ENCODE results near the gene VSTM4. TPM values are rescaled to one million over a fixed set of nuclear protein-coding genes. Genes with fewer than 3 reads are reported as not detected.

The VSTM4 gene
- total RNA-seq, 2 donors from 2014 or later, result 1.2 to 3.1 TPM

GRCh38 chr10:49151481-49151880 is 36.2 kb upstream of the VSTM4 start:
- intact Hi-C loops (cut with DNase I), result no loop called here
- no peak for TF ChIP-seq CTCF (IDR thresholded peaks at IDR 0.05)

DNA sequence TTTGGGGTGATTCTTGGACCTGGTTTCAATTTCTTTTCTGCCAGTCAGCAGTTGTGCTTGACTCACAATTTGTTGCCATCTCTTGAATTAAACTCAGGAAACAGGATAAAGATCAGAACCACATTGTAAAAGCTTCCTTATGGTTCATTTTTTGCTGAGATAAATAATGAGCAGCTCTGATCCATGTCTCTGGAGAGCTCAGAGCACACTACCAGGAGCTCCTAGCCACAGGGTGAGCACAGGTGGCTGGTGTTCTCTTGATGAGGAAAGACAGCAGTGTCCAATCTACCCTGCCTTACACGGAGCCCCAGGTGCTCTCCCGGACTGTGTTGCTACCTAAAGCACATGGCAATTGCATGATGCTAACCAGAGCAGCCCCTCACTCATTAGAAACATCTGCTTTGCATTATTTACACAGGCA is 35.7 kb upstream of the VSTM4 start:
- H3K27ac ChIP-seq, result no peak overlapping the region
- H3K36me3 ChIP-seq, result no peaks in the 10 kb centered on the region
- no peak overlapping the region for H3K4me3 ChIP-seq
- H3K27me3 ChIP-seq, result no peaks in the 10 kb centered on the region
- intact Hi-C loops (cut with DNase I), result no loop called here
- DNase-seq, result no peak
- no peak for TF ChIP-seq CTCF (IDR thresholded peaks at IDR 0.05)
- H3K4me1 ChIP-seq, result no peaks in the 10 kb centered on the region
- H3K9ac ChIP-seq (ENCODE audit: low read depth in 2 of 2, low read length in 2 of 2), result no peak overlapping the region
- no peaks in the 10 kb centered on the region for H3K9me3 ChIP-seq

More at GRCh38 chr10:49151481-49151880, 36.2 kb upstream of the VSTM4 start:
- DNase-seq, result no peak
- Histone ChIP-seq H3K27me3 (no peaks in the 10 kb centered on the region), H3K4me3 (no peak overlapping the region), H3K9me3 (no peaks in the 10 kb centered on the region), H3K36me3 (no peaks in the 10 kb centered on the region), H3K27ac (no peak overlapping the region), H3K4me1 (no peaks in the 10 kb centered on the region), H3K9ac (ENCODE audit: low read depth in 2 of 2, low read length in 2 of 2) (no peak overlapping the region)

GRCh38 chr10:49150426-49150825 is 35.1 kb upstream of the VSTM4 start:
- intact Hi-C loops (cut with DNase I), result no loop called here
- H3K36me3 ChIP-seq, result no peaks in the 10 kb centered on the region
- no peak for TF ChIP-seq CTCF (IDR thresholded peaks at IDR 0.05)
- H3K27me3 ChIP-seq, result no peaks in the 10 kb centered on the region
- H3K27ac ChIP-seq, result no peak overlapping the region
- H3K9me3 ChIP-seq, result no peaks in the 10 kb centered on the region
- no peak overlapping the region for H3K4me3 ChIP-seq
- no peak for DNase-seq
- H3K4me1 ChIP-seq, result no peaks in the 10 kb centered on the region
- H3K9ac ChIP-seq (ENCODE audit: low read depth in 2 of 2, low read length in 2 of 2), result no peak overlapping the region

- Histone ChIP-seq H3K9me3 (no peaks in the 10 kb centered on the region), H3K36me3 (no peaks in the 10 kb centered on the region), H3K27ac (no peak overlapping the region), H3K27me3 (no peaks in the 10 kb centered on the region), H3K4me3 (no peak overlapping the region), H3K9ac (ENCODE audit: low read depth in 2 of 2, low read length in 2 of 2) (no peak overlapping the region), H3K4me1 (no peaks in the 10 kb centered on the region)
- intact Hi-C loops (cut with DNase I), result no loop called here
- no peak for TF ChIP-seq CTCF (IDR thresholded peaks at IDR 0.05)
- no peak for DNase-seq
These were observed 34.6 kb upstream of the VSTM4 start for GRCh38 chr10:49149881-49150280.

DNA sequence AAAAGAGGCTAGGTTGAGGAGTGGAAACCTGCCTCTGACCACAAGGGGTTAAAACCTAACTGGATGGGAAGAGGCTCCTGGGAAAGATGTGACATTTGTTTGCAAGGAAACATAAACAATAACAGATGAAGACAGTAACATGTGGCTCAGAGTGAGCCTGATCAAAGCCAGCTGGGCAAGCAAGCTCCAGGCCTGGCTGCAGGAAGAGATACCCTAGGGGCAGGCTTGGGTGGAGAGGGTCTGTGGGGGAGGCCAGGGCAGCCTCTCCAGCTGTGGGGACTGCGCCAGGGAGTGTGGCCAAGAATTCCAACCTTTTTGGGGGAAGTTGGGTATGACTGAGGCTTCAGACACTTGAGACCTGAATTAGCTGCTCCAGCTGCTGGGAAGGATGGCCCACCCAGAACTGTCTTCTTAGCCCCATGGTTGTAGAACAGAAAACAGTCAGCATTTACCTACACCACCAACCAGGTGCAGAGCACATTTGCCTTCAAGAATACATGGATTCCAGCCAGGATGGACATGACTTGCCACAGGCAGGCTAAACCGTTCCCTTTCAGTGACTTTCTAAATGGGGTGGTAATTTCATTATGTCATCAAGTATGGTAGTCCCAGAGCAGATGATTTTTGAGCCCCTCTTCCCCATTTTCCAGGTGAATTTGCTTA is 28.9 kb upstream of the VSTM4 start:
- H3K27ac ChIP-seq, result no peak overlapping the region
- DNase-seq, result no peak

More for the DNA sequence above, 28.9 kb upstream of the VSTM4 start:
- Histone ChIP-seq H3K9me3 (no peaks in the 10 kb centered on the region), H3K36me3 (no peaks in the 10 kb centered on the region), H3K4me1 (no peaks in the 10 kb centered on the region), H3K9ac (ENCODE audit: low read depth in 2 of 2, low read length in 2 of 2) (no peak overlapping the region), H3K4me3 (no peak overlapping the region), H3K27me3 (no peaks in the 10 kb centered on the region)
- intact Hi-C loops (cut with DNase I), result no loop called here
- no peak for TF ChIP-seq CTCF (IDR thresholded peaks at IDR 0.05)
